HG03139 (cell line): ENCODE measurements around the gene CELF5.

Experiments
- ATAC-seq: cut with Tn5 transposase; IDR thresholded peaks from one replicate; pipeline ENCODE4 v1.9.1; 2021; ENCODE audit not compliant: unreplicated experiment

CELF5 gene

GRCh38 chr19:3224346-3225168, at the start of gene CELF5:
Gene CELF5, plus strand, starts transcription at chr19:3224661. Its CDS starts 79 bp downstream, at chr19:3224740.
- no peak for ATAC-seq

- ATAC-seq, result no peak
Measured at GRCh38 chr19:3175781-3176714, 48.4 kb upstream of the CELF5 start.

GRCh38 chr19:3176715-3177501, 47.6 kb upstream of the CELF5 start:
- no peak for ATAC-seq

- no peak for ATAC-seq
Measured at GRCh38 chr19:3178377-3178972, 46.0 kb upstream of the CELF5 start, which contains the start of gene S1PR4. Gene S1PR4, plus strand, starts transcription at chr19:3178769. Its CDS starts 24 bp downstream, at chr19:3178793.

- no peak for ATAC-seq
Measured at GRCh38 chr19:3178973-3179738, 45.3 kb upstream of the CELF5 start.

- ATAC-seq, result no peak
Measured at GRCh38 chr19:3179739-3180293, 44.6 kb upstream of the CELF5 start.

GRCh38 chr19:3183721-3184641, 40.5 kb upstream of the CELF5 start:
- ATAC-seq, result no peak

- ATAC-seq, result no peak
Measured at GRCh38 chr19:3184847-3185460, 39.5 kb upstream of the CELF5 start.

- peak; percentile 65 for ATAC-seq
Measured at GRCh38 chr19:3185461-3186159, 38.9 kb upstream of the CELF5 start, which contains the start of gene NCLN. Gene NCLN, plus strand, starts transcription at chr19:3185930. Its CDS starts 101 bp downstream, at chr19:3186031.

- ATAC-seq, result peak; percentile 20
Measured at GRCh38 chr19:3186160-3186688, 38.2 kb upstream of the CELF5 start.

- ATAC-seq, result no peak
Measured at GRCh38 chr19:3186891-3187661, 37.4 kb upstream of the CELF5 start.

GRCh38 chr19:3187662-3188511, 36.6 kb upstream of the CELF5 start:
- no peak for ATAC-seq

GRCh38 chr19:3188627-3189596, 35.5 kb upstream of the CELF5 start:
- no peak for ATAC-seq
